ENCODE data around the gene USH1G.

Gene USH1G

GRCh38 chr17:74950207-74950606 is 27.2 kb upstream of the USH1G start:
- no peaks in the 10 kb centered on the region for H3K4me1 ChIP-seq (ENCODE audit: insufficient read depth, low read length, severe bottlenecking)
- H3K9me3 ChIP-seq (ENCODE audit: low read length) = no peaks in the 10 kb centered on the region
- H3K27me3 ChIP-seq (ENCODE audit: insufficient read depth, low read length) = no peaks in the 10 kb centered on the region; the same call in 1 of the 2 replicates
- no peaks in the 10 kb centered on the region for H3F3A ChIP-seq (ENCODE audit: insufficient read depth, low read length)
- no peak overlapping the region for H3K9ac ChIP-seq (ENCODE audit: low read length)
- no peaks in the 10 kb centered on the region for H3K36me3 ChIP-seq (ENCODE audit: insufficient read depth, low read length)
- H3K79me2 ChIP-seq (ENCODE audit: insufficient read depth, low read length) = no peaks in the 10 kb centered on the region
- no peaks in the 10 kb centered on the region for H3K9me2 ChIP-seq (ENCODE audit: low read depth, low read length)
- H3K4me3 ChIP-seq (ENCODE audit: low read depth, low read length, poor library complexity, severe bottlenecking) = no peak overlapping the region
- H2AFZ ChIP-seq (ENCODE audit: low read length) = no peak overlapping the region
- no peaks in the 10 kb centered on the region for H4K20me1 ChIP-seq (ENCODE audit: insufficient read depth, low read length)
- TF ChIP-seq EZH2 (IDR thresholded peaks at IDR 0.05; ENCODE audit: borderline replicate concordance, low read length) (no peak), CTCF (IDR thresholded peaks at IDR 0.05; ENCODE audit: low read length) (no peak)
- H3K27ac ChIP-seq (ENCODE audit: low read depth, low read length, poor library complexity, severe bottlenecking) = no peak overlapping the region
- H3K4me2 ChIP-seq (ENCODE audit: low read length) = no peak overlapping the region

- TF ChIP-seq CTCF (IDR thresholded peaks at IDR 0.05; ENCODE audit: low read length) (no peak), EZH2 (IDR thresholded peaks at IDR 0.05; ENCODE audit: borderline replicate concordance, low read length) (no peak)
- no peaks in the 10 kb centered on the region; the same call in 1 of the 2 replicates for H3K27me3 ChIP-seq (ENCODE audit: insufficient read depth, low read length)
- H3F3A ChIP-seq (ENCODE audit: insufficient read depth, low read length) = no peaks in the 10 kb centered on the region
- no peak overlapping the region for H3K4me3 ChIP-seq (ENCODE audit: low read depth, low read length, poor library complexity, severe bottlenecking)
- no peak overlapping the region for H2AFZ ChIP-seq (ENCODE audit: low read length)
- H4K20me1 ChIP-seq (ENCODE audit: insufficient read depth, low read length) = no peaks in the 10 kb centered on the region
- H3K79me2 ChIP-seq (ENCODE audit: insufficient read depth, low read length) = no peaks in the 10 kb centered on the region
- no peaks in the 10 kb centered on the region for H3K9me2 ChIP-seq (ENCODE audit: low read depth, low read length)
- no peak overlapping the region for H3K27ac ChIP-seq (ENCODE audit: low read depth, low read length, poor library complexity, severe bottlenecking)
- no peaks in the 10 kb centered on the region for H3K36me3 ChIP-seq (ENCODE audit: insufficient read depth, low read length)
- H3K9me3 ChIP-seq (ENCODE audit: low read length) = no peaks in the 10 kb centered on the region
- no peak overlapping the region for H3K9ac ChIP-seq (ENCODE audit: low read length)
- no peaks in the 10 kb centered on the region for H3K4me1 ChIP-seq (ENCODE audit: insufficient read depth, low read length, severe bottlenecking)
- no peak overlapping the region for H3K4me2 ChIP-seq (ENCODE audit: low read length)
Observed at GRCh38 chr17:74949455-74950115, 26.5 kb upstream of the USH1G start.

GRCh38 chr17:74947041-74947754 is 24.1 kb upstream of the USH1G start:
- H3K9me2 ChIP-seq (ENCODE audit: low read depth, low read length) = no peaks in the 10 kb centered on the region
- H3K4me2 ChIP-seq (ENCODE audit: low read length) = no peak overlapping the region
- no peak overlapping the region for H3K27ac ChIP-seq (ENCODE audit: low read depth, low read length, poor library complexity, severe bottlenecking)
- no peaks in the 10 kb centered on the region for H4K20me1 ChIP-seq (ENCODE audit: insufficient read depth, low read length)
- H3K36me3 ChIP-seq (ENCODE audit: insufficient read depth, low read length) = no peaks in the 10 kb centered on the region
- no peak overlapping the region for H2AFZ ChIP-seq (ENCODE audit: low read length)
- peaks cover 6% of the 10 kb centered on the region; the same call in 1 of the 2 replicates for H3K27me3 ChIP-seq (ENCODE audit: insufficient read depth, low read length)
- no peaks in the 10 kb centered on the region for H3K9me3 ChIP-seq (ENCODE audit: low read length)
- H3F3A ChIP-seq (ENCODE audit: insufficient read depth, low read length) = no peaks in the 10 kb centered on the region
- H3K9ac ChIP-seq (ENCODE audit: low read length) = no peak overlapping the region
- no peak overlapping the region for H3K4me3 ChIP-seq (ENCODE audit: low read depth, low read length, poor library complexity, severe bottlenecking)
- TF ChIP-seq EZH2 (IDR thresholded peaks at IDR 0.05; ENCODE audit: borderline replicate concordance, low read length) (no peak), CTCF (IDR thresholded peaks at IDR 0.05; ENCODE audit: low read length) (no peak)
- no peaks in the 10 kb centered on the region for H3K79me2 ChIP-seq (ENCODE audit: insufficient read depth, low read length)
- H3K4me1 ChIP-seq (ENCODE audit: insufficient read depth, low read length, severe bottlenecking) = no peaks in the 10 kb centered on the region

All from OCI-LY1 (cell line).